ENCODE measurements around the gene PTPRN2.
"Not testable (repeated sequence)": the region's sequence is repeated elsewhere in the genome, so short reads cannot be mapped to it uniquely, and the experiment has no call there.

The PTPRN2 gene

DNA sequence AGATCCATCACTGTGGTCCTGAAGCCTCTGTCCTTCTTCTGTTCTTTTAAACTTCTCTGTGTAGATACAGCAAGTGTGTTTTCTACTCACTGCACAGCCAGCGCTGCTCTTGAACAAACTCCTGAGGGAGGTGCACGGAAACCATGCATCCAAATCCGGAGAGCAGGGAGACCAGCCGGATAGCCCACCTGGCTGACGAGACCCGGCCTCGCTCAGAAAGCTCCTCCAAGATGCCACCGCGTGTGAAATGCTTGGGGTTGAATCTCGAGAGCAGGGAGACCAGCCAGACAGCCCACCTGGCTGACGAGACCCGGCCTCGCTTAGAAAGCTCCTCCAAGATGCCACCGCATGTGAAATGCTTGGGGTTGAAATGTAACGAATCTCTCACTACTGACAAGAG is 602.0 kb downstream of the PTPRN2 start:
- no peak for ATAC-seq (replicated peaks; ENCODE audit: extremely low read depth, poor library complexity, severe bottlenecking)
- Mint-ChIP-seq H3K27ac (ENCODE audit: low read depth) (no peak overlapping the region), H3K4me1 (no peaks in the 10 kb centered on the region), H3K9me3 (peaks cover 6% of the 10 kb centered on the region), H3K27me3 (peaks cover 8% of the 10 kb centered on the region), H3K36me3 (ENCODE audit: insufficient read depth) (peaks cover 2% of the 10 kb centered on the region), H3K4me3 (no peak overlapping the region)
- no peak for DNase-seq (ENCODE audit: low spot score in 2 of 2)

DNA sequence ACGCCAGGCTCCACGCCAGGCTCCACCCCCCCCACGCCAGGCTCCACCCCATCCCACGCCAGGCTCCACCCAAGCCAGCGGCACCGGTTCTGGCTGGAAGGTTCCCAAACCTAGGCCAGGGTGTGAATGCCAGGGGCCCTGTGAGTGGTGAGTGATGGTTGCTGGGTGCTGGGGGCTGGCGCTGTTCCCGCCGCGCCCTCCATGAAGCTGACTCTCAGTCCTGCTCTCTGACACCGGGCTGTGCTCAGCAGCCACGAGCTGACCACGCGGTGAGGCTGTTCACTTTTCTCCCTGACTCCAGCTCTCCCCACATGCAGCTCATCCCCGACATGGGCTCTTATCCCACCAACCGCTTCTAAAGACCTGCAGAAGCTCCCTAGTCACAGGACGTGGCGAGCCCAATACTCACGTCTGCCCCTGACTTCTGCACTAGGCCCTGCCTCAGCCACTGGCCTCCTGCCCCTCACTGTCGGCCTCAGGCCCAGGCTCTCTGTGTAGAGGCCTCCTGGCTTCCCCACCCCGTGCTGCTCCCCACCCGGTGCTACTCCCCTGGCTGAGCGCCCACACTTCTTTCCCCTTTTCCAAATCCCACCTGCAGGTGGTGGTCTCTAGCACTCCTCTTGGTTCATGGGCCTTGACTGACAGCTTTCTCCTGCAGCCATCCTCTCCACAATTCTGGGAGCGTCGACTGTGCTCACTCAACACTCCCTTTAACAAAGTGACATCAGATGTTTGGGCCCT is 603.0 kb downstream of the PTPRN2 start:
- peaks cover 8% of the 10 kb centered on the region for H3K27me3 Mint-ChIP-seq
- peaks cover 2% of the 10 kb centered on the region for H3K36me3 Mint-ChIP-seq (ENCODE audit: insufficient read depth)
- H3K4me1 Mint-ChIP-seq, result no peaks in the 10 kb centered on the region
- no peak overlapping the region for H3K27ac Mint-ChIP-seq (ENCODE audit: low read depth)
- H3K9me3 Mint-ChIP-seq, result peaks cover 6% of the 10 kb centered on the region
- no peak for DNase-seq (ENCODE audit: low spot score in 2 of 2)
- ATAC-seq (replicated peaks; ENCODE audit: extremely low read depth, poor library complexity, severe bottlenecking), result no peak
- H3K4me3 Mint-ChIP-seq, result no peak overlapping the region

GRCh38 chr7:157983502-157984422 is 603.9 kb downstream of the PTPRN2 start:
- Mint-ChIP-seq H3K9me3 (peaks cover 6% of the 10 kb centered on the region), H3K4me3 (no peak overlapping the region), H3K27me3 (peaks cover 8% of the 10 kb centered on the region), H3K36me3 (ENCODE audit: insufficient read depth) (peaks cover 2% of the 10 kb centered on the region), H3K4me1 (no peaks in the 10 kb centered on the region), H3K27ac (ENCODE audit: low read depth) (no peak overlapping the region)
- ATAC-seq (replicated peaks; ENCODE audit: extremely low read depth, poor library complexity, severe bottlenecking) (no peak), DNase-seq (ENCODE audit: low spot score in 2 of 2) (no peak)

- H3K4me3 Mint-ChIP-seq, result no peak overlapping the region
- H3K9me3 Mint-ChIP-seq, result peaks cover 6% of the 10 kb centered on the region
- no peak for DNase-seq (ENCODE audit: low spot score in 2 of 2)
- peaks cover 2% of the 10 kb centered on the region for H3K36me3 Mint-ChIP-seq (ENCODE audit: insufficient read depth)
- H3K27me3 Mint-ChIP-seq, result peaks cover 7% of the 10 kb centered on the region
- H3K4me1 Mint-ChIP-seq, result no peaks in the 10 kb centered on the region
- ATAC-seq (replicated peaks; ENCODE audit: extremely low read depth, poor library complexity, severe bottlenecking), result no peak
- no peak overlapping the region for H3K27ac Mint-ChIP-seq (ENCODE audit: low read depth)
Measured at GRCh38 chr7:157981778-157982177, 605.8 kb downstream of the PTPRN2 start.

DNA sequence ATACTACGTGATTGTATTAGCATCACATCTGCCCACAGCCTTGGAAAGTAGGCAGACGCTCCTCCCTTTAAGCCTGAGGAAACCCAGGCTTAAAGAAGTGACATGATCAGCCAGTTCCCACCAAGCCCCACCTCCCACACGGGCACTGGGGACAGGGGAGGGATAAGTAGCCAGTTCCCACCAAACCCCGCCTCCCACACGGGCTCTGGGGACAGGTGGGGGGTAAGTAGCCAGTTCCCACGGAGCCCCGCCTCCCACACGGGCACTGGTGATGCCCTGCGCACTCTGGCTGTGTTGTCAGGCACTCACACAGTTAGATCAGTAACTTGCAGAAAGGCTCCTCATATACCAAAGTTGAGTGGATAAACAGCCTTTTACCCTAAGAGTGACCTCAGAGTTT is 606.8 kb downstream of the PTPRN2 start:
- Mint-ChIP-seq H3K4me1 (no peaks in the 10 kb centered on the region), H3K9me3 (peaks cover 6% of the 10 kb centered on the region), H3K27me3 (peaks cover 17% of the 10 kb centered on the region), H3K36me3 (ENCODE audit: insufficient read depth) (peaks cover 2% of the 10 kb centered on the region), H3K27ac (ENCODE audit: low read depth) (no peak overlapping the region), H3K4me3 (no peak overlapping the region)
- no peak for ATAC-seq (replicated peaks; ENCODE audit: extremely low read depth, poor library complexity, severe bottlenecking)
- no peak for DNase-seq (ENCODE audit: low spot score in 2 of 2)

- not testable (repeated sequence) for H3K9me3 Mint-ChIP-seq; H3K4me1 Mint-ChIP-seq; DNase-seq (ENCODE audit: low spot score in 2 of 2); H3K4me3 Mint-ChIP-seq; ATAC-seq (replicated peaks; ENCODE audit: extremely low read depth, poor library complexity, severe bottlenecking); H3K36me3 Mint-ChIP-seq (ENCODE audit: insufficient read depth); H3K27ac Mint-ChIP-seq (ENCODE audit: low read depth)
- peaks cover 22% of the 10 kb centered on the region for H3K27me3 Mint-ChIP-seq
Measured at GRCh38 chr7:157980341-157980731, 607.3 kb downstream of the PTPRN2 start.

- no peak overlapping the region for H3K27ac Mint-ChIP-seq (ENCODE audit: low read depth)
- ATAC-seq (replicated peaks; ENCODE audit: extremely low read depth, poor library complexity, severe bottlenecking), result no peak
- peaks cover 3% of the 10 kb centered on the region for H3K9me3 Mint-ChIP-seq
- H3K4me3 Mint-ChIP-seq, result no peak overlapping the region
- H3K36me3 Mint-ChIP-seq (ENCODE audit: insufficient read depth), result peaks cover 2% of the 10 kb centered on the region
- H3K4me1 Mint-ChIP-seq, result no peaks in the 10 kb centered on the region
- DNase-seq (ENCODE audit: low spot score in 2 of 2), result no peak
- H3K27me3 Mint-ChIP-seq, result peaks cover 23% of the 10 kb centered on the region
Measured at GRCh38 chr7:157979636-157980340, 607.8 kb downstream of the PTPRN2 start.

GRCh38 chr7:157978766-157979165 is 608.9 kb downstream of the PTPRN2 start:
- Mint-ChIP-seq H3K27me3 (peaks cover 23% of the 10 kb centered on the region), H3K4me1 (no peaks in the 10 kb centered on the region), H3K9me3 (no peaks in the 10 kb centered on the region), H3K27ac (ENCODE audit: low read depth) (no peak overlapping the region), H3K4me3 (no peak overlapping the region), H3K36me3 (ENCODE audit: insufficient read depth) (peaks cover 2% of the 10 kb centered on the region)
- no peak for DNase-seq (ENCODE audit: low spot score in 2 of 2)
- ATAC-seq (replicated peaks; ENCODE audit: extremely low read depth, poor library complexity, severe bottlenecking), result no peak

- Mint-ChIP-seq H3K27me3 (peaks cover 23% of the 10 kb centered on the region), H3K4me1 (no peaks in the 10 kb centered on the region), H3K27ac (ENCODE audit: low read depth) (no peak overlapping the region), H3K36me3 (ENCODE audit: insufficient read depth) (no peaks in the 10 kb centered on the region), H3K4me3 (no peak overlapping the region), H3K9me3 (no peaks in the 10 kb centered on the region)
- DNase-seq (ENCODE audit: low spot score in 2 of 2) (no peak), ATAC-seq (replicated peaks; ENCODE audit: extremely low read depth, poor library complexity, severe bottlenecking) (no peak)
Measured at GRCh38 chr7:157977717-157978496, 609.7 kb downstream of the PTPRN2 start.

- ATAC-seq (replicated peaks; ENCODE audit: extremely low read depth, poor library complexity, severe bottlenecking) (no peak), DNase-seq (ENCODE audit: low spot score in 2 of 2) (no peak)
- Mint-ChIP-seq H3K9me3 (no peaks in the 10 kb centered on the region), H3K36me3 (ENCODE audit: insufficient read depth) (no peaks in the 10 kb centered on the region), H3K4me1 (no peaks in the 10 kb centered on the region), H3K4me3 (no peak overlapping the region), H3K27ac (ENCODE audit: low read depth) (no peak overlapping the region), H3K27me3 (peaks cover 23% of the 10 kb centered on the region)
Measured at GRCh38 chr7:157977306-157977705, 610.3 kb downstream of the PTPRN2 start.

GRCh38 chr7:157976406-157976805 is 611.2 kb downstream of the PTPRN2 start:
- no peak for DNase-seq (ENCODE audit: low spot score in 2 of 2)
- Mint-ChIP-seq H3K4me1 (no peaks in the 10 kb centered on the region), H3K27me3 (peaks cover 23% of the 10 kb centered on the region), H3K36me3 (ENCODE audit: insufficient read depth) (peaks cover 2% of the 10 kb centered on the region), H3K9me3 (no peaks in the 10 kb centered on the region), H3K4me3 (no peak overlapping the region), H3K27ac (ENCODE audit: low read depth) (no peak overlapping the region)
- no peak for ATAC-seq (replicated peaks; ENCODE audit: extremely low read depth, poor library complexity, severe bottlenecking)

Measured in central memory CD8-positive, alpha-beta T cell (primary cell).